ENCODE results near the gene ATP8B3. TPM values are rescaled to one million over a fixed set of nuclear protein-coding genes. Genes with fewer than 3 reads are reported as not detected.
A peak's percentile ranks its signal among the peaks of the same experiment; 100 is the strongest.

Gene ATP8B3
- total and polyA plus RNA-seq, 10 of the 15 experiments (the other 5 are each of a cell fraction or from before 2014, with no cell fraction given): 0.13 to 1.7 (median 0.52) TPM

DNA sequence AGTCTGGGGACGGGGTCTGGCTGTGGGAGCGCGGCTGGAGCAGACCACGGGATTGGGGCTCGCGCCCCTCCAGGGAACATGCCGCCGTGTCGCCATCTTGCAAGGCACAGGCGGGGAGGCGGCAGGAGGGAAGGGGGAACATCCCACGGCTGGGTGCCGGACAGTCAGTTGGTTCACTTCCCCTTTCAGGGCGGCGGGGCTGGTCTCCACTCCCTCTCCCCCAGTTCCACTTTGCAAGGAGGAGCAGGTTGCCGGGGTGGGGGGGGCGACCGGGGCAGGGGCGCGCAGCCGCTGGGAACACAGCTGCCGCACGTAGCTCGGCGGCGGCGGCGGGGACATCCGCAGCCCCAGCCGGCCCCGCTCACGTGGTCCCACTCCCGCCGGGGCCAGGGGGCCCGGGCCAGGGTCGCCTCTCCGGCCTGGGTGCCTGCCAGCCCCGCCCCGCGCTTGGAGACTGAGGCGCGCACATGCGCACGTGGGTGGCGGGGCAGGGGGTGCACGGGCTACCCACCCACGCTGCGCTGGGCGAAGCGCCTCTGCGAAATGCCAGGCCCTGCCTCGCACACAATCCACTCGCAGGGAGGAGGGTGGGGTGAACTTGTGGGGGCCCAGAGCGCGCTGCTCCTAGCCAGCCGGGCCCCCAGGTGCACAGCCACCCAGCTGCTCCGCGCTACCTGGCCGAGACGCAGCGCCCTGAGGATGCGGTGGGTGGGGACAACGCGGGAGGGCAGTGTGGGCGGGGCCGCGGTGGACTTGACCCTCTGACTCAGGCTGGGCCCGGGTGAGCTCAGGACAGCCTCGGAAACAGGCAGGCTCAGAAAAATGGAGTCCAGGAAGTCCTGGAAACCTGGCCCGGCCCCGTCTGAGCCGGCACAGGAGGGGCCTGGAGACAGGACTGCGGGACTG, 44.9 kb upstream of the ATP8B3 start (continued):
- TF ChIP-seq, protein P1, sequence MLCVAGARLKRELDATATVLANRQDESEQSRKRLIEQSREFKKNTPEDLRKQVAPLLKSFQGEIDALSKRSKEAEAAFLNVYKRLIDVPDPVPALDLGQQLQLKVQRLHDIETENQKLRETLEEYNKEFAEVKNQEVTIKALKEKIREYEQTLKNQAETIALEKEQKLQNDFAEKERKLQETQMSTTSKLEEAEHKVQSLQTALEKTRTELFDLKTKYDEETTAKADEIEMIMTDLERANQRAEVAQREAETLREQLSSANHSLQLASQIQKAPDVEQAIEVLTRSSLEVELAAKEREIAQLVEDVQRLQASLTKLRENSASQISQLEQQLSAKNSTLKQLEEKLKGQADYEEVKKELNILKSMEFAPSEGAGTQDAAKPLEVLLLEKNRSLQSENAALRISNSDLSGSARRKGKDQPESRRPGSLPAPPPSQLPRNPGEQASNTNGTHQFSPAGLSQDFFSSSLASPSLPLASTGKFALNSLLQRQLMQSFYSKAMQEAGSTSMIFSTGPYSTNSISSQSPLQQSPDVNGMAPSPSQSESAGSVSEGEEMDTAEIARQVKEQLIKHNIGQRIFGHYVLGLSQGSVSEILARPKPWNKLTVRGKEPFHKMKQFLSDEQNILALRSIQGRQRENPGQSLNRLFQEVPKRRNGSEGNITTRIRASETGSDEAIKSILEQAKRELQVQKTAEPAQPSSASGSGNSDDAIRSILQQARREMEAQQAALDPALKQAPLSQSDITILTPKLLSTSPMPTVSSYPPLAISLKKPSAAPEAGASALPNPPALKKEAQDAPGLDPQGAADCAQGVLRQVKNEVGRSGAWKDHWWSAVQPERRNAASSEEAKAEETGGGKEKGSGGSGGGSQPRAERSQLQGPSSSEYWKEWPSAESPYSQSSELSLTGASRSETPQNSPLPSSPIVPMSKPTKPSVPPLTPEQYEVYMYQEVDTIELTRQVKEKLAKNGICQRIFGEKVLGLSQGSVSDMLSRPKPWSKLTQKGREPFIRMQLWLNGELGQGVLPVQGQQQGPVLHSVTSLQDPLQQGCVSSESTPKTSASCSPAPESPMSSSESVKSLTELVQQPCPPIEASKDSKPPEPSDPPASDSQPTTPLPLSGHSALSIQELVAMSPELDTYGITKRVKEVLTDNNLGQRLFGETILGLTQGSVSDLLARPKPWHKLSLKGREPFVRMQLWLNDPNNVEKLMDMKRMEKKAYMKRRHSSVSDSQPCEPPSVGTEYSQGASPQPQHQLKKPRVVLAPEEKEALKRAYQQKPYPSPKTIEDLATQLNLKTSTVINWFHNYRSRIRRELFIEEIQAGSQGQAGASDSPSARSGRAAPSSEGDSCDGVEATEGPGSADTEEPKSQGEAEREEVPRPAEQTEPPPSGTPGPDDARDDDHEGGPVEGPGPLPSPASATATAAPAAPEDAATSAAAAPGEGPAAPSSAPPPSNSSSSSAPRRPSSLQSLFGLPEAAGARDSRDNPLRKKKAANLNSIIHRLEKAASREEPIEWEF (IDR thresholded peaks at IDR 0.05; ENCODE audit: insufficient replicate concordance, low read depth, low read length): no peak
- peak; percentile 82; the same call in 1 of the 2 replicates for TF ChIP-seq HDGF (IDR thresholded peaks at IDR 0.05)
- peak; percentile 61; the same call in 1 of the 2 replicates for TF ChIP-seq ZNF217 (IDR thresholded peaks at IDR 0.05)
- TF ChIP-seq MEF2B (IDR thresholded peaks at IDR 0.05; ENCODE audit: partially characterized antibody, poor library complexity, severe bottlenecking): no peak
- TF ChIP-seq MXI1 (IDR thresholded peaks at IDR 0.05; ENCODE audit: low read depth, low read length): peak; percentile 46

Data from GM12878 (cell line).